GM20000 (cell line): ENCODE data around the gene PCLO.
"Not testable (repeated sequence)": the region's sequence is repeated elsewhere in the genome, so short reads cannot be mapped to it uniquely, and the experiment has no call there.

ENCODE experiments used
- DNase-seq: peaks from one replicate; pipeline ENCODE4 v3.0.0; 2012; ENCODE audit warnings: low spot score
- CTCF ChIP-seq: IDR thresholded peaks from 2 replicates; pipeline ENCODE4 v1.5.1; 2012; ENCODE audit warnings: mild to moderate bottlenecking, control low read depth; ENCODE audit errors: extremely low read depth, missing control alignments

PCLO gene

DNA sequence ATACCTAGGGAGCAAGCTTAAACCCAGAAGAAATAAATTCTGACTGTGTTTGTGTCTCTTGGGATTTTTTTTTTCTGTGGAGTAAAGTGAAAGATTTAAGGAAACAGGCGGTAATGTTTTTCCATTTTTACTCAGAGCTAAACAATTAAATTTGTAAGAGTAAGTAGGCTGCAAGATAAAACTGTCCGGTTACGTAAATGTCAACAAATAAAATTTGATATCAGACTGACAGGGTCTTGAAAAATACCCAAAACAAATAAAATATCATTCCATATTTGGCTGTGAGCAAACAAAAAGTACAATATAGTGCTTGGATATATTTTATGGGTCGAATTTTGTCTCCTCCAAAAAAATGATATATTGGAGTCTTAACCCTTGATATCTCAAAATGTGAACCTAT is 217.6 kb downstream of the PCLO start:
- DNase-seq = no peak
- no peak for TF ChIP-seq CTCF

- no peak for DNase-seq
- TF ChIP-seq CTCF = no peak
Measured at GRCh38 chr7:82932516-82932915, 230.2 kb downstream of the PCLO start.

DNA sequence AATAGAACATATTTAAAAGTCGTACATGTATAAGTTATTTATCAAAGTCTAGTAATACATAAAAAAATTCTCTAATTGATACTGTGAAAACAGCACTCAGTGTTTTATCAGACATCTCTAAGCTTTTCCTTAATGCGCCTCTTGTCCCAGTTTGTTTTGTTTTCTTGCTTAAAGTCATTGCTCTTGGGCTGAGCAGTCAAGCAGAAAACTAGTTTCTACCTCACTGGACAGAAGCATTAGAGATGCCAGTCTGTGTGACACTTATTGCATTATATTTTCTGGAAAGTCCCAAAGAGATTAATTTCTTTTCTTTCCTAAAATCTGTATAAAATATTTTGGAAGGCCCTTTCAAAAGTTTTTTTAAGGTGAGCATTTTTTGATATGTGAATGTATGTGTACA is 236.2 kb downstream of the PCLO start:
- DNase-seq = no peak
- no peak for TF ChIP-seq CTCF

DNA sequence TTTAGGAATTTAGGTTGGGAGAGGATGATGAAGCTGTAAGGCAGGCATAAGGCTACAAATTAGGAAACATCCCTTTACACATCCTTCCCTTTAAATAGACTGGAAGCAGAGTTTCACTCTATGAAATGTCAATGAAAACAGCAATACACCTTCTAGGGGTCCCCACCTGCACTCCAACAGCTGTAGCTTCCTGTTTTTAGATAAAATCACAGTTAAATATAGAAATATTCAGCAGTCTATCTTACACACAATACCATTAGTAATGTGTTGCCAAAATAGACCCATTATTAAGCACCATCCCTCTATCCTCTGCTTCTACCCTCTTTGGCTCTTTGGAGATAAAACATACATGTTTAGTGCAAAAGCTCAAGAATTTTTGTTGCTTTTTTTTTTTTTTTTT is 237.4 kb downstream of the PCLO start:
- no peak for TF ChIP-seq CTCF

GRCh38 chr7:82906502-82906901 is 256.2 kb downstream of the PCLO start:
- no peak for DNase-seq
- no peak for TF ChIP-seq CTCF

More for the DNA sequence above, 237.4 kb downstream of the PCLO start:
- no peak for DNase-seq

DNA sequence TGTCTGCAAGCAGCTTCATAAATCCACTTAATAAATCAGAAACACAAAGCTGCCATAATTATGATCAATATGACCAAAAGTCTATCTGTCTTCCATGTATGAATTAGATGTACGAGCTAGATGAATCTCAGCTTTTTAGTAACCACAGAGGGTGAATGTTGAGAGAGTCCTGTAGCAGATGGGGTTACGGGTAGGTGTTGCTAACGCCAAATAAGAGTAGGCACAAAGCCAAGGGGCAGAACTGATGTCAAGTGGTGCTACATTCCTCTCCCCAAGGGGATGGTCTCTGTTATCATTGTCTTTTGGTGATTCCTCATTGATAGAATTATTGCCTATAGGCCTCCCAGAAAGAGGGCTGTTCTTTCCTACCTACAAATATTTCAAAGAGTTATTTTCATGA is 257.8 kb downstream of the PCLO start:
- no peak for TF ChIP-seq CTCF
- DNase-seq = no peak

DNA sequence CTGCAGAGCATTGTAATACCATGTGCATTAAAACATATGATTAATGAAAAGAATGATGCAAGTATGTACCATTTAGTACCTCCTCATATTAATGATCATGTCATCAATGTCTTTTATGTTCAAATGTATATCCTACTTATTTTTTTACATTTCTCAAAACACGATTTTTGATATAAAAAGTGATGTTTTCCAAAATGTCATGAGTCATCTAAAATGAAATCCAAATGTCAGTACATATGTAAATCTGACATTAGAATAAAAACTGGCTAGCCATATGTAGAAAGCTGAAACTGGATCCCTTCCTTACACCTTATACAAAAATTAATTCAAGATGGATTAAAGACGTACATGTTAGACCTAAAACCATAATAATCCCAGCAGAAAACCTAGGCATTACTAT is 261.6 kb downstream of the PCLO start:
- not testable (repeated sequence) for DNase-seq

GRCh38 chr7:82897500-82897899 is 265.2 kb downstream of the PCLO start:
- TF ChIP-seq CTCF = no peak
- no peak for DNase-seq

DNA sequence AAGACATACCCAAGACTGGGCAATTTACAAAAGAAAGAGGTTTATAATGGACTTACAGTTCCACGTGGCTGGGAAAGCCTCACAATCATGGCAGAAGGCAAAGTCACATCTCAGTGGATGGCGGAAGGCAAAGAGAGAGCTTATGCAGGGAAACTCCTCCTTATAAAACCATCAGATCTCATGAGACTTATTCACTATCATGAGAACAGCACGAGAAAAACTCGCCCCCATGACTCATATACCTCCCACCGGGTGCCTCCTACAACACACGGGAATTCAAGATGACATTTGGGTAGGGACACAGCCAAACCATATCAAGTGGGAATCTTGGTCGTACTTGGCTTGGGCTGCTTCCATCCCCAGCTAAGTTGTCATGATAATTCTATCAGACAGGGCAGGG is 268.3 kb downstream of the PCLO start:
- not testable (repeated sequence) for DNase-seq
